ENCODE measurements around the gene ARHGDIG.

ARHGDIG gene

DNA sequence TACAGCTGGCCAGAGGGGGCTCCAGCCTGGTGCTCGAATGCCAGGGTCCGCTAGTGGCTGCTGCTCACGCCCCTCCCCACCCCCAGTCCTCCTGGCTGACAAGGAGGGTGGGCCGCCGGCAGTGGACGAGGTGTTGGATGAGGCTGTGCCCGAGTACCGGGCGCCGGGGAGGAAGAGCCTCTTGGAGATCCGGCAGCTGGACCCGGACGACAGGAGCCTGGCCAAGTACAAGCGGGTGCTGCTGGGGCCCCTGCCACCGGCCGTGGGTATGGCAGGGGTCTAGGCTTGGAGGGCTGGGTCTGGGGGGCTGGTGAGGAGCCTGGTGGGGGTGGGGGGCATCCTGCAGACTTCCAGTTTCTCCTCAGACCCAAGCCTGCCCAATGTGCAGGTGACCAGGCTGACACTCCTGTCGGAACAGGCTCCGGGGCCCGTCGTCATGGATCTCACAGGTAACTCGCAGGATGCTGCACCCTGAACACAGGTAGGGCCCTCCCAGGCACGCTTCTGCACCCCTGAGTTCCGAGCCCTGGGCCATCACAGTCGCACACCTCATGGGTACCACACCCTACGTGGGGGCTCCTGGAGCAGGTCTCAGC lies 1.4 kb downstream of the ARHGDIG start:
- no peak for DNase-seq

DNA sequence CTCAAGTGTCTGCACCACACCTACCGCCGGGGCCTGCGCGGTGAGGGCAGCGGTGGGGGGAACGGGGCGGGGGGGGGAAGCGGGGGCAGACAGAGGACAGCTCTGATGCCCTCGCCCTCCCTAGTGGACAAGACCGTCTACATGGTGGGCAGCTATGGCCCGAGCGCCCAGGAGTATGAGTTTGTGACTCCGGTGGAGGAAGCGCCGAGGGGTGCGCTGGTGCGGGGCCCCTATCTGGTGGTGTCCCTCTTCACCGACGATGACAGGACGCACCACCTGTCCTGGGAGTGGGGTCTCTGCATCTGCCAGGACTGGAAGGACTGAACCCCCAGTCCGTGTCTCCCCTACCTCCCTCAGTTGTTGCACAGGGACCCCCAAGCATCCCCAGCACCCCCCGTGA lies 2.1 kb downstream of the ARHGDIG start:
- no peak for DNase-seq

DNA sequence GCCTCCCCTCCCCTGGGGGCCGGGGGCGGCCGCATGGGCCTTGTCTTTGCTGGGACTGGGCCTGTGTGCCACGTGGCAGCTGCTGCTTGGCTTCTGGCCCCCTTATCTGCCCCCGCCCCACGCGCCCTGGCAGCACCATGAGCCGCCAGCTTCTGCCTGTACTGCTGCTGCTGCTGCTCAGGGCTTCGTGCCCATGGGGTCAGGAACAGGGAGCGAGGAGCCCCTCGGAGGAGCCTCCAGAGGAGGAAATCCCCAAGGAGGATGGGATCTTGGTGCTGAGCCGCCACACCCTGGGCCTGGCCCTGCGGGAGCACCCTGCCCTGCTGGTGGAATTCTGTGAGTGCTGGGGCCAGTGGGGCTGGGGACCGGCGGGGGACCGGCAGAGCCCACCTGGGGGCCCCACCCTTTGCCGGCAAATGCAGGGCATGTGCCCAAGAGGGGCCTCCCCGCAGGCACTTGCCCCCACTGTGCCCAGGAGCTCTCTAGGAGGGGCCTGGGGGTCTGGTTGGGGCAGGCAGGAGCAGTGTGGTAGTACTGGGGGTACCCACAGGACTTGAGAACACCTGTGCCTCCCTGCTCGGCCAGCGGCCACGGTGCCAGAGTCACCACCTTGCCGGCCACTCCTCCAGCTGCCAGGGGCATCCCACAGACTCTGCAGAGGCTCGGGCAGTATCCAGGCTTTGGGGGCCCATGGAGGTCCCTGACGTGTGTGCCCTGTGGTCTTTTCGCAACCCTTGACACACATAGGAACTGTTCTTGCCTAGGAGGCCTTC lies 2.8 kb downstream of the ARHGDIG start, which contains the start of gene PDIA2:
Gene PDIA2, plus strand, starts transcription at position 132 of the 773 bp plus-strand sequence. Its CDS starts 6 bp downstream, at position 138.
- DNase-seq = no peak

DNA sequence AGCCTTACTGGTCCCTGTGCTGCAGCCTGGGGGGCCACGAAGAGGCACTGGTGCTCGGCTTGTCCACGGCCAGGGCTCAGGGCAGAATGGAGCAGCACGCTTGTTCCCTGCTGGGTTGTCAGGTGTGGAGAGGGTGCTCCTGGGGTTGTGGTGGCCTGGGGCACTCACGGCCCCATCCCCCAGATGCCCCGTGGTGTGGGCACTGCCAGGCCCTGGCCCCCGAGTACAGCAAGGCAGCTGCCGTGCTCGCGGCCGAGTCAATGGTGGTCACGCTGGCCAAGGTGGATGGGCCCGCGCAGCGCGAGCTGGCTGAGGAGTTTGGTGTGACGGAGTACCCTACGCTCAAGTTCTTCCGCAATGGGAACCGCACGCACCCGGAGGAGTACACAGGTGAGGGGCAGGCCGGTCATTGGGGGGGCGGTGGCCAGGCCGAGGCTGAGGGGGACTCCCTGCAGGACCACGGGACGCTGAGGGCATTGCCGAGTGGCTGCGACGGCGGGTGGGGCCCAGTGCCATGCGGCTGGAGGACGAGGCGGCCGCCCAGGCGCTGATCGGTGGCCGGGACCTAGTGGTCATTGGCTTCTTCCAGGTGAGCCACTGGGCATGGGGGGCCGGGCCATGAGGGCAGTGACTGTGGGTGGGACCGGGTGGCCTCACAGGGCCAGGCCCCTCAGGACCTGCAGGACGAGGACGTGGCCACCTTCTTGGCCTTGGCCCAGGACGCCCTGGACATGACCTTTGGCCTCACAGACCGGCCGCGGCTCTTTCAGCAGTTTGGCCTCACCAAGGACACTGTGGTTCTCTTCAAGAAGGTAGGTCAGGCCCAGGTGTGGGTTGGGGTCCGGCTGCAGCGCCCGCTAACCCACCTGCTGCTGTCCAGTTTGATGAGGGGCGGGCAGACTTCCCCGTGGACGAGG lies 4.1 kb downstream of the ARHGDIG start:
- no peak for DNase-seq

DNA sequence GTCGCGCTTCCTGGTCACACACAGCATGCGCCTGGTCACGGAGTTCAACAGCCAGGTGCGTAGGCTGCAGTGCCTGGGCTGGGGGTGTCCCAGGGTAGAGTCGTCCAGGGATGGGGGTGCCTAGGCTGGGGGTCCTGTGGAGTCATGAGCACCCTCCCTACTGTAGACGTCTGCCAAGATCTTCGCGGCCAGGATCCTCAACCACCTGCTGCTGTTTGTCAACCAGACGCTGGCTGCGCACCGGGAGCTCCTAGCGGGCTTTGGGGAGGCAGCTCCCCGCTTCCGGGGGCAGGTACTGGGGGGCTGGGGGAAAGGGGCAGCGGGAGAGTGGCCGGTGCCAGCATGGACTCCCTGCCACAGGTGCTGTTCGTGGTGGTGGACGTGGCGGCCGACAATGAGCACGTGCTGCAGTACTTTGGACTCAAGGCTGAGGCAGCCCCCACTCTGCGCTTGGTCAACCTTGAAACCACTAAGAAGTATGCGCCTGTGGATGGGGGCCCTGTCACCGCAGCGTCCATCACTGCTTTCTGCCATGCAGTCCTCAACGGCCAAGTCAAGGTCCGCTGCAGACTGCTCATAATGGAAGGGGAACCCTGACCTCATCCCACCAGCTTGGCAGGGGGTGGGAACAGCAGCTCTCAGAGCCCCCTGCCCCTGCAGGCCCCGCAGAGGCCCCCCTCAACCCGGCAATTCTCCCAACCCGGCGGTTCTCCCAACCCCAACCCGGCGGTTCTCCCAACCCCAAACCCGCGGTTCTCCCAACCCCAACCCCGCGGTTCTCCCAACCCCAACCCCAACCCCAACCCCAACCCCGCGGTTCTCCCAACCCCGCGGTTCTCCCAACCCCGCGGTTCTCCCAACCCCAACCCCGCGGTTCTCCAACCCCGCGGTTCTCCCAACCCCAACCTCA lies 5.0 kb downstream of the ARHGDIG start:
- no peak for DNase-seq

DNA sequence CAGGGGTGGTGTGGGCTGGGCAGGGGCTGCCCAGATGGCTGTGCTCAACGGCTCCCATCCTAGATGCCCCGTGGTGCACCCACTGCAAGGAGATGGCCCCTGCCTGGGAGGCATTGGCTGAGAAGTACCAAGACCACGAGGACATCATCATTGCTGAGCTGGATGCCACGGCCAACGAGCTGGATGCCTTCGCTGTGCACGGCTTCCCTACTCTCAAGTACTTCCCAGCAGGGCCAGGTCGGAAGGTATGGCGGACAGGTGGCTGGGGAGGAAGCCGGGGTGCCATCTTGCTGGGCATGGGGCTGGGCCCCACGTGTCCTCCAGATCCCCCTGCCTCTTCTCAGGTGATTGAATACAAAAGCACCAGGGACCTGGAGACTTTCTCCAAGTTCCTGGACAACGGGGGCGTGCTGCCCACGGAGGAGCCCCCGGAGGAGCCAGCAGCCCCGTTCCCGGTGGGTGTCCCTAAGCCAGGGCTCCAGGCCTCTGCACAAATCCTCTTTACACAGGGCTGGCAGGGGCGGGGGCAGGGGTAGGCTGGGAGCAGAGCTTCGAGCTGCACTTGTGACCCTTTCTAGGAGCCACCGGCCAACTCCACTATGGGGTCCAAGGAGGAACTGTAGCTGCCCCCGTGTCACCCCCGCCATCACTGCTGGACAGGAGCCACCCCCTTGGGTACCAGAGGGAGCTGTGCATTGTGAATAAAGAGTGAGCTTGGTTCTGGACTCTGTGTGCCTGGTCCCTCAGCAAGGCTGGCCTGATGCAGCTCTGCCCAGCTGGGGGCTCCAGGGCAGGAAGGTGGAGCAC lies 6.3 kb downstream of the ARHGDIG start:
- DNase-seq = no peak

DNA sequence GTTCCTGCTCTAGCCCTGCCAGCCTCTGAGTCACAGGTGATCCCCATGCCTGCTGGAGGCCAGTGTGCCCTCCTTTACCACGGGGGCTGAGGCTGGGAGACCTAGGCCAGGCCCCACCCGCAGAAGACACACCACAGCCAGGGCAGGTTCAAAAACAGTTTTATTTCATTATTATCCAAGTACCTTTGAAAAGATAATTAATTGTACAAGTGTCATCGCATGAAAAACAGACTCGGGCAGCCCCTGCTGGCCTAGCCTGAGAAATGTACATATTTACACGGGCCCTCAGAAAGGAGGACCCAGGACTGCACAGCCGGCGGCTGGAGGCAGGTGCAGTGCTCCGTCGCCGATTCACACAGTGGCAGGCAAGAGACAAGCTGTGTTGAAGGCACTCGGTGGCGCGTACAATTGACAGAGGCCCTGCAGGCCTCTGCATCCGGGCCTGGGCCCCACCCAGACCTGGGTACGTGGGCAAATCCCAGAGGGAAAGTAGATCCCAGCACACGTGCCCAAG lies 7.0 kb downstream of the ARHGDIG start:
- DNase-seq = peak; percentile 70

DNA sequence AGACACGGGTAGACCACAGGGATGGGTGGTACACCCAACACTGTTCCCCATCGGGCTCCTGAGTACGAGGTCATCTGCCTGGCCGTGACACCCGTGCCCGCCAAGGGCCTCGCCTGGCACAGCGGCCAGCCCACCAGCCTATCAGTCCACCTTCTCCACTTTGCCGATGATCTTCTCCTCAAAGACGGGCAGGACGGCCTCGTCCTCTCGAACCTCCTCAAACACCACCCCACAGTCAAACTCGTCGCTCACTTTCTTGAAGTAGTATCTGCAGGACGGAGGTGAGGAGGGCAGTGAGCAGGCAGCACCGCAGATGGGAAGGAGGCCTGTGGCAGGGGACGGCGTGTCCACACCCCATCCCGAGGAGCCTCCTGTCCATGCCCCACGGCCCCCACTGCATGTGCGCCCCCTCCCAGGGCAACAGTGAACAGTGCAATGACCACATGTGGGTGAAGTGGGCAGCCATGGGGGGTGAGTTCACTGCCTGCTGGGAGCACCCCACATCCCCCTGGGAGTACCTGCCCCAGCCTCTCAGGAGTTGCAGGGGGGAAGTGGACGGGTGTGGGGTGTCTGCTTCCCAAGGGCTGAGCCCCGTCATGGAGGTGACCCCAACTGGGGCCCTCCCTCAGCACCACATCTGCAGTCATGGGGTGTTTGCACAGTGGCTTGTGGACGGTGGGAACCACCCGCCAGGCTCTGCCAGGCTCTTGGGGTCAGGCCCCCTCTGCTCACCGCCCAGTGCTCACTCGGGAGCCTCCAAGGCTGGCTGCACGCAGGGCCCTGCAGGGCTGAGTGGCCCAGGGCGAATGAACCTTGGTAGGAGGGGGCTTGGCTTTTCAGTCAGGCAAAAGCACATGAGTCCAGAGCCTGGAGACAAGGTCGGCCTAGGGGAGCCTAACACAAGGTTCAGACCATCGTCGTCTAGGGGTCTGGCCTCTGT lies 7.9 kb downstream of the ARHGDIG start:
- DNase-seq = no peak

DNA sequence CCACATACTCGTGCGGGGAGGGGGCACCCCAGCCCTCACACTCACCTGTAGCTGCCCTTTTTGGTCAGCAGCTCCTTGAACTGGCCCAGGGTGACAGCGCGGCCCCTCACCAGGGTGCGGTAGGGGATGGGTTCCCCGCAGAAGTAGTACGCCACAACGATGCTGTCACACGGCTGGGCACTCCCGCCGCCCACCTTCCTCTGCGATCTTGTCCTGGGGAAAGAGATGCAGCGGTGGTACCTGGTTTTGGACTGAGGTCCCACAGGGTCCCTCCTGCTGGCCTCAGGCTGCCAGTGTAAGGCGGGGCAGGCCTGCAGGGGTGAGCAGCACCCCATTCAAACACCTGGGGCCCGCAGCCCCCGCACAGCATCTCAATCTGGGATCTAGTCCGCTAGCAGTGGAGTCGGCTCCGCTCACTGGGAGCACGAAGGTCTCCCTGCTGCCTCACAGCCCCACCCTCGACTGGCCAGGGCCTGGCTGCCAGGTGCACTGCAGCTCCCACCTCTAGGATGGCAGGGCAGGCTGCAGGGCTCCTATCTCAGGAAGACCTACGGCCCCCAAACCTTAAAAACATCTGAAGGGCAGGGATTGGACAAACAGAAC lies 9.1 kb downstream of the ARHGDIG start:
- no peak for DNase-seq

DNA sequence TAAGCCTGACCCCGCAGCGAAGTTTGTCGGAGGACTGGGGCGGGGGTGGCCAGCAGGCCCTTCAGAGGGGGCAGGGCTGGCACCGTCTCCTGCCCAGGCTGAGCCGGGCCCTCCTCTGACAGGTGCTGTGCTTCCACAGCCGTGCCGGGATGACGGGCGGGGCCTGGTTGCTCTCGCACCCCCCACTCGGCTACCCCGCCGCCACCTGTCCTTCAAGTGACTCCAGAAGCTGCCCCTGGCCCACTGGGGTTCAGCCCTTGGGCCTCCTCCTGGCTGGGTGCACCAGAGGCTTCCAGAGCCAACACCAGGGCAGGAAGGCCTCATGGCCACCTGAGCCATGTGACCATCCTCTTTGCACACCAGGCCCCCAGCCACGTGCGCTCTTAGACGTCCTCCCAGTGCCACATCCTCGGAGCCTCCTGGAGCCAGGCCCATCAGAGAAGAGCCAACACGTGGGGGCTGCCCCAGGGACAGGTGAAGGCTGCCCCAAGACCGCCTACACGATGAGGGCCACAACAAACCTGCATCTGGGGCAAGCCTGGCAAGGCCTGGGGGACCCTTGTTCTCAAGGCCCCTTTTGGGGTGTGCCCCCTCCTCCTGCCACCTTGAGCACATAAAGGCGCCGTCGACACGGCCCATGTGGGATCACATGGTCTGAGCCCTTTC lies 9.8 kb downstream of the ARHGDIG start:
- DNase-seq = no peak

DNA sequence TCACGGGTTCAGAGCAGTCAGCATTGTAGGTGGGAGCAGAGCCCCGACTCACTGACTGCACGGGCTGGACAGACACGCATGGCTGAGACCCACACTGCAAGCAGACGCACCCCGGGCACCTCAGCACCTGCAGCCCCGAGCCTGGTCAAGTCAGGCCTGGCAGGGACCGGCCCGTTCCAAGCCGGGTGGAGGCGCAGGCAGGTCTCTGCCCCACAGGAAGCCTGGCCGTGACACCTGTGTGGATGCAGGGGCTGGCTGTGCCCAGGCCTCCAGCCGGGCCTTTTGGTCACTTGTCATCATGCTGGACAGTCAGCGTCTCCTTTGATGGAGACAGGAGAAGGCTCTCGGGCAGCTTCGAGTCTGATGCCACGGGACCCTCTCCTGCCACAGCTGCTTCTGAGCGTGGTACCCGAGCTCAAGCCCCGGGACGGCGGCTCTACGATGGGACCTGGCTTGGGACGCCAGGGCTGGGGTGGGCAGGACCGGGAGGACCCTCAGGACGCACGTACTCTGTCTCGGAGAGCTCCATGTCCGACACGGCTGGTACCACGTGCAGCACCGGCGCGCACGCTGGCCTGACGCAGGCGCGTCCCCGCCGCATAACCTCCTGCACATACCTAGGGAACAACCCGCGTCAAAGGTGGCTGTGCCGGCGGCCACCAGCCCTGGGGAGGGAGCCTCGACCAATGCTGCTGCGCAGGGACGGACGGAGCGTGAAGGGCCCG lies 10.5 kb downstream of the ARHGDIG start:
- DNase-seq = no peak

DNA sequence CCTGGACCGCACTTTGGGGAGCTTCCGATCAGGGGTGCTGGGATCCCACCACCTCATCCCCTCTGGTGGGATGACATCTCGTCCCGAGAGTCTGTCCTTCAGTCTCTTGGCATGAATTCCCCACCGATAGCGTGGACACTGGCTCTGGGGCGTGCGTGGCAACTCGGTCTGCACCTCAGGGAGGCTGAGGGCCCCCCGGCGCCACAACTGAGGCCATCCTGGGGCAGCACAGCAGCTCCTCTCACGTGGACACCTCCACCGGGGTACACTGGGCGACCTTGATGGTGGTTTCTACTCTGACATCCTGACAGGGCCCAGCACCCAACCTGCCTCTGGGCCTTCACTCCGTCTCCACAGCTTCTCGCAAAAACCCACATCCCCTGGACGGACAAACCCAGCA lies 11.1 kb downstream of the ARHGDIG start:
- no peak for DNase-seq

DNA sequence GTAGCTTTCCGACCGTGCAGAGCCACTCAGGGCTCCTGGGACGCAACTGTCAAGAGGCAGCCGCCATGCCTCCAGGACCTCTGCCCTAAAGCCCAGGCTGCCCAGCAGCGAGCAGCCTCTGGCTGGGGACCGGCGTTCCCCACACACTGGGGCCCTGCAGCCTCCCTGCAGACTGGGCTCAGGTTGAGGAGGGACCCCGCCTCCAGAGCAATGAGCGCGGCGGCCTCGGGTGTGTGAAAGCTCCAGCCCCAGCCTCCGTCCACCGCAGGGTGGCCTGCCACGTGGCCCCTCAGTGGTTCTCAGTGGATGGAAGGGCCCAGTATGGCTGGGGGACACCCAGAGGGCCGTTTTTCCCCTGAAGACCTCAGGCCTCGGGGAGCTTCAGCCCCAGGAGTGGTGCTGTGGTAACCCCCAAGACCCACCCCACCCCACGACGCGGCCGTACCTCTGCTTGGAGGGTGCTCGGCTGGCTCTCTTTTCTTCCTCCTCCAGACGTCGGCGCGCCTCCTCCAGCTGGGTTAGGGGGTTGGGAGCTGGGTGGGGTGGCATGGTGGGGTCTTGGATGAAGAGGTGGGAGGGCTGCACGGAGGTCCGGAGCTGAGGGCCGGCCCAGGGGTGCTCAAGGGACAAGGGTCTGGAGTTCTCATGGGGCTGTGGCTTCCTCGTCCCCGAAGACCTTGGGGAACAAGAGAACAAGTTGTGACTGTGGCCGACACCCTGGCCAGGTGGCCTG lies 12.8 kb downstream of the ARHGDIG start:
- DNase-seq = no peak

DNA sequence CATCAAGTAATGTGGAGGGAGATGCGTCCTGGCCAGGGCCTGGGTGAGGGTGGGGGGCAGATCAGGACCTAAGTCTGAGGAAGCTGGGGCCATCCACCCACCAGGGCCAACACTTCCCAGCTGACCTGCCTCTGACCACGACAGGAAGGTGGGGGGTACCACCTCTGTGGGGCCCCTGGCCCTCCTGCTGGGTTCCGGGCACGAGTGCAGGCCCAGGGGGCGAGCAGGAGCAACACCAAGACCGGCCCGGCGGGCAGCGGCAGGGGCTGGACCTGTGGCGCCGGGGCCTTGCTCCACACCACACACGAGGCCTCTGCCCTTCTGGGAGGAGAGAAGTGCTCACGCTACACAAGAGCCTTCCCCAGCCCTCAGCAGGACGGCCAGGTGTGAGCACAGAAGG lies 15.9 kb downstream of the ARHGDIG start:
- no peak for DNase-seq

DNA sequence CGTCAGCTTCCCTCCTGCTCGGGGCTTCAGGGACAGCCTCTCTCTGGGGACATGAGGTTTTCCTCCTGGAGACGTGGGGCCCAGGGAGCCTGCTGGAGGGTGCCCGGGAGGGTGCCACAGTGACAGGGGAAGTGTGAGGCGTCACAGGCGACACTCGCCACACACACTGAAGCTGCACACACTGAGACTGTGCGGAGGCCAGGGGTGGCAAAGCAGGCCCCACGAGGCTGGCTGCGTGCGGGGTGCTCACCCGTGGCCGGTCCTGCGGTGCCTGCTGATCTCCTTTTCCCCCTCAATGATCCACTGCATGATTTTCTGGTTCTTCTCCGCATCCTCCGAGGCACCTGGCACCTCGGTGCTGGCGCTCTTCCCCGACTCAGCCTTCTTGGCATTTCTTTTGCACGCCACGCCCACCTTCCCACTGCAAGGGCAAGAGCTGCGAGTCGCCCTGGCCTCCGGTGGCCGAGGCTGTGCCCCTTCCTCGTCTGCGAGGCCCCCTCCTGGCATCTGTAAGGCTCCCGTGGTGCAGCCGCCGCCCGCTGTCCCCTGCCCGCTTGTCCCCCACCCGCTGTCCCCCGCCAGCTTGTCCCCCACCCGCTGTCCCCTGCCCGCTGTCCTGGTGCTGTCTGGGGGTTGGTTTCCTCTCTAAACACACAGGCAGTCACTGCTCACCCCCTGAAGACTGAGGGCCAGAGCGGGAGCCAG lies 16.6 kb downstream of the ARHGDIG start:
- no peak for DNase-seq

DNA sequence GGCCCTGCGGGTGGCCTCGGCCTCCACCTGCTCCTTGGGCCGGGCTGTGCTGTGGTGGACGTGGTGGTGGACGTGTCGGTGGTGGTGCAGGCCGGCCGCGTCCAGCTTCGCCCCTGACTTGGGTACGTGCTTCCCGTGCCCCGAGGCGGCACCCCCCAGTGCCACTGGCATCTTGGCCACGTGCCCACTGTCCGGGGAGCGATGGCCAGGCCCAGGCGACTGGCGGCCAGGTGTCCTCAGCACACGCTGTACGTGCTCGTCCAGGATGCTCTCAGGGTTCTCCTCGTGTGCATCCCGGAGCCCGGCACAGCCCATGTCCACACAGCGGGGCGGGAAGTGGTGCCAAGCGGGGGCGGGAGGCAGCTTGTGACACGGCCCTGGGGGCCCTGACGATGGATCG lies 17.4 kb downstream of the ARHGDIG start:
- no peak for DNase-seq

DNA sequence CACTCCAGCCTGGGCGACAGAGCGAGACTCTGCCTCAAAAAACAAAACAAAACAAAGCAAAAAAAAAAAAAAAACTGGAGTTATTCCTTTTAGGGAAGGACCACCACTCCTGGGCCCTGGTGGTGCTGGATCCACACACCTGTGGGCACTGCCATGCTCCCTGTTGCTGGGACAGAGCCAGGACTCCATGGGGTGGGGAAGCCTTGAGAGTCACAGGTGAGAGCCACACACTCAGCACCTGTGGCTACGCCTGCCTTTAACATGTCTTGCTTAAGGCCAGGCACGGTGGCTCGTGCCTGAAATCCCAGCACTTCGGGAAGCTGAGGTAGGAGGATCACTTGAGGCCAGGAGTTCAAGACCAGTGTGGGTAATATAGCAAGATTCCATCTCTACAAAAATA lies 20.8 kb downstream of the ARHGDIG start:
- no peak for DNase-seq
